Keratinocyte (primary cell): Measurements from ENCODE around the gene LYPD6. TPM values are rescaled to one million over a fixed set of nuclear protein-coding genes. Genes with fewer than 3 reads are reported as not detected.

ENCODE experiments used
- DNase-seq: peaks from one replicate; pipeline ENCODE4 v3.0.0-alpha.2; 2011; ENCODE audit warnings: low read depth, missing footprints, low spot score
- FAIRE-seq: peaks from 2 replicates; lab custom pipeline; 2011; peaks lifted over from hg19 to GRCh38; lab: Jason Lieb, UNC
- H2AFZ ChIP-seq: 2 replicates; pipeline ENCODE4 v1.6.0; 2012; ENCODE audit warnings: low read length, control low read depth, inconsistent platforms; ENCODE audit not compliant: control insufficient read depth
- H3K27ac ChIP-seq: 2 replicates; pipeline ENCODE4 v1.5.1; 2011; ENCODE audit warnings: low read length; ENCODE audit not compliant: control insufficient read depth, insufficient read depth
- H3K27me3 ChIP-seq: 3 replicates; pipeline ENCODE4 v1.6.0; 2011; ENCODE audit warnings: low read length; ENCODE audit not compliant: control insufficient read depth, insufficient read depth; ENCODE audit errors: extremely low read depth
- H3K36me3 ChIP-seq, 2 experiments: 2 replicates in 1 of 2; 3 replicates in 1 of 2; pipeline ENCODE4 v1.5.1; 2011; ENCODE audit warnings: low read length in 2 of 2, mild to moderate bottlenecking in 1 of 2; ENCODE audit not compliant: control insufficient read depth in 2 of 2, insufficient read depth in 2 of 2; ENCODE audit errors: extremely low read depth in 1 of 2
- H3K4me1 ChIP-seq: 3 replicates; pipeline ENCODE4 v1.5.1; 2011; ENCODE audit warnings: low read length; ENCODE audit not compliant: control insufficient read depth, insufficient read depth; ENCODE audit errors: extremely low read depth
- H3K4me2 ChIP-seq: 3 replicates; pipeline ENCODE4 v1.6.0; 2011; ENCODE audit warnings: low read depth, low read length; ENCODE audit not compliant: control insufficient read depth, insufficient read depth; ENCODE audit errors: extremely low read depth
- H3K4me3 ChIP-seq, 3 experiments: fragments of 200-600 bp in 1 of 3; sonication (generic) in 1 of 3; 2 replicates in 2 of 3; 3 replicates in 1 of 3; pipeline ENCODE4 v1.5.1; 2011 to 2016; ENCODE audit warnings: low read length in 3 of 3, mild to moderate bottlenecking in 3 of 3, control low read depth in 2 of 3, inconsistent platforms in 1 of 3, low read depth in 1 of 3, mixed read lengths in 1 of 3, mixed run types in 1 of 3, moderate library complexity in 1 of 3; ENCODE audit not compliant: control insufficient read depth in 2 of 3, insufficient read depth in 2 of 3; ENCODE audit errors: extremely low read depth in 1 of 3
- H3K79me2 ChIP-seq: 2 replicates; pipeline ENCODE4 v1.6.0; 2012; ENCODE audit warnings: low read length; ENCODE audit not compliant: control insufficient read depth, insufficient read depth
- H3K9ac ChIP-seq: 3 replicates; pipeline ENCODE4 v1.6.0; 2011; ENCODE audit warnings: low read length; ENCODE audit not compliant: control insufficient read depth, insufficient read depth; ENCODE audit errors: extremely low read depth
- H3K9me1 ChIP-seq: 3 replicates; pipeline ENCODE4 v1.6.0; 2011; ENCODE audit warnings: low read length; ENCODE audit not compliant: control insufficient read depth, insufficient read depth; ENCODE audit errors: extremely low read depth
- H3K9me3 ChIP-seq: 2 replicates; pipeline ENCODE4 v1.5.1; 2012; ENCODE audit warnings: low read depth, low read length; ENCODE audit not compliant: control insufficient read depth
- H4K20me1 ChIP-seq: 3 replicates; pipeline ENCODE4 v1.6.0; 2011; ENCODE audit warnings: low read length; ENCODE audit not compliant: control insufficient read depth, insufficient read depth; ENCODE audit errors: extremely low read depth
- CTCF ChIP-seq, 3 experiments: IDR thresholded peaks in 1 of 3; conservative IDR thresholded peaks in 1 of 3; optimal IDR thresholded peaks in 1 of 3; 2 replicates in 2 of 3; 3 replicates in 1 of 3; pipeline versions ENCODE3 to v1.5.1; 2011; ENCODE audit warnings: low read length in 3 of 3, mild to moderate bottlenecking in 3 of 3, moderate library complexity in 2 of 3, control low read depth in 1 of 3, inconsistent platforms in 1 of 3; ENCODE audit not compliant: insufficient read depth in 2 of 3; ENCODE audit errors: extremely low read depth in 1 of 3
- EZH2 ChIP-seq: IDR thresholded peaks from one replicate; pipeline ENCODE4 v1.6.1; 2012; ENCODE audit warnings: inconsistent platforms, mild to moderate bottlenecking, low read length, moderate library complexity
- dilution Hi-C: fragments of 300-500 bp; cut with MboI; formaldehyde crosslinking; loops from one replicate; pipeline ENCODE4 v1.7.0; 2020; ENCODE audit warnings: low sequenced_read_pairs; ENCODE audit not compliant: extremely low pct_ligation_motif_present
- polyA plus RNA-seq, 5 experiments: library from polyadenylated mRNA; depleted of rRNA in 3 of 5; stranded (reverse) in 3 of 5; stranded (forward) in 1 of 5; unstranded in 1 of 5; fragments of >200 nt; gene quantifications; 1 replicate in 1 of 5; 2 replicates in 3 of 5; 3 replicates in 1 of 5; pipeline versions ENCODE4 v1.2.1 to v1.2.3, GENCODE V29; 2011 to 2012; ENCODE audit warnings: missing spikeins in 2 of 5, low read depth in 1 of 5, low replicate concordance in 1 of 5

The LYPD6 gene
- polyA plus RNA-seq, 1 donor (not counting 4 experiments of a cell fraction or from before 2014, with no cell fraction given) = 3.5 TPM

- peaks cover 19% of the 10 kb centered on the region for H3K4me1 ChIP-seq
- H3K79me2 ChIP-seq = no peaks in the 10 kb centered on the region
- no peak overlapping the region for H2AFZ ChIP-seq
- no peak overlapping the region for H3K27ac ChIP-seq
- dilution Hi-C loops = no loop called here
- DNase-seq = no peak
- no peak overlapping the region for H3K4me2 ChIP-seq
- H3K36me3 ChIP-seq = no peaks in the 10 kb centered on the region
- no peaks in the 10 kb centered on the region for H3K9me3 ChIP-seq
- no peak overlapping the region for H3K4me3 ChIP-seq
- H3K9ac ChIP-seq = no peak overlapping the region
- H4K20me1 ChIP-seq = no peaks in the 10 kb centered on the region
- TF ChIP-seq EZH2 = no peak
- TF ChIP-seq CTCF (optimal IDR thresholded peaks at IDR 0.05 in 1 of 3, IDR thresholded peaks at IDR 0.05 in 1 of 3, conservative IDR thresholded peaks at IDR 0.05 in 1 of 3; ENCODE audit: extremely low read depth in 1 of 3, insufficient read depth in 2 of 3, low read length in 3 of 3) = no peak
- no peaks in the 10 kb centered on the region for H3K27me3 ChIP-seq
- peak; percentile 49 for FAIRE-seq
- no peaks in the 10 kb centered on the region for H3K9me1 ChIP-seq
Measured at GRCh38 chr2:149420053-149420963, 89.9 kb downstream of the LYPD6 start.

DNA sequence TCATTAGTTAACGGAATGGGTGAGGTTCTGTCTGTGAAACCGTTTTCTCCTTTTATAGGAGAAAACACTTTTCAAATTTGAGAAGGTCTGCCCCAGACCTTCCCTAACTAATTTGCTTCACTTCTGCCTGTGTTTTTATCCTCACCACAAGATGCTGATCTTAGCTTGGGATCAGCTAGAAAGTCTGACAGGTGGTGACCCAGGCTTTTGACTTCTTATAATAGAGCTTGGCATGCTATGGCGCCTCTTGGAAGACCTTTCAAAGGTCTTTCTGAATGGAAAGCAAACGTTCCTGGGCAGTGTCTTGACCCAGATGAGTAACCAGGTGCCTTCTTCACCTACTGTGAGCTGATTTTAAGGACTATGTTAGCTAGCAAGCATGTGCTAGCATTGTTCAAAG, 91.4 kb downstream of the LYPD6 start:
- Histone ChIP-seq H3K9me3 (no peaks in the 10 kb centered on the region), H4K20me1 (no peaks in the 10 kb centered on the region), H2AFZ (no peak overlapping the region), H3K27me3 (no peaks in the 10 kb centered on the region), H3K4me2 (peak overlapping the region; percentile 62), H3K27ac (peak overlapping the region; percentile 49), H3K79me2 (no peaks in the 10 kb centered on the region), H3K9me1 (no peaks in the 10 kb centered on the region), H3K36me3 (no peaks in the 10 kb centered on the region), H3K4me1 (peaks cover 19% of the 10 kb centered on the region), H3K4me3 (no peak overlapping the region), H3K9ac (peak overlapping the region; percentile 30)
- dilution Hi-C loops = no loop called here
- FAIRE-seq (peak; percentile 52), DNase-seq (no peak)
- TF ChIP-seq CTCF (optimal IDR thresholded peaks at IDR 0.05 in 1 of 3, IDR thresholded peaks at IDR 0.05 in 1 of 3, conservative IDR thresholded peaks at IDR 0.05 in 1 of 3; ENCODE audit: extremely low read depth in 1 of 3, insufficient read depth in 2 of 3, low read length in 3 of 3) = no peak
- TF ChIP-seq EZH2 = no peak
